ENCODE data around the gene FBXW7.

GRCh38 chr4:152424977-152425376 is 110.9 kb downstream of the FBXW7 start:
- TF ChIP-seq CTCF (IDR thresholded peaks at IDR 0.05), result no peak
- no peak for TF ChIP-seq POLR2A (IDR thresholded peaks at IDR 0.05)

All from body of pancreas (tissue), 4 donors.